ENCODE measurements around the gene BLVRB.

BLVRB gene

DNA sequence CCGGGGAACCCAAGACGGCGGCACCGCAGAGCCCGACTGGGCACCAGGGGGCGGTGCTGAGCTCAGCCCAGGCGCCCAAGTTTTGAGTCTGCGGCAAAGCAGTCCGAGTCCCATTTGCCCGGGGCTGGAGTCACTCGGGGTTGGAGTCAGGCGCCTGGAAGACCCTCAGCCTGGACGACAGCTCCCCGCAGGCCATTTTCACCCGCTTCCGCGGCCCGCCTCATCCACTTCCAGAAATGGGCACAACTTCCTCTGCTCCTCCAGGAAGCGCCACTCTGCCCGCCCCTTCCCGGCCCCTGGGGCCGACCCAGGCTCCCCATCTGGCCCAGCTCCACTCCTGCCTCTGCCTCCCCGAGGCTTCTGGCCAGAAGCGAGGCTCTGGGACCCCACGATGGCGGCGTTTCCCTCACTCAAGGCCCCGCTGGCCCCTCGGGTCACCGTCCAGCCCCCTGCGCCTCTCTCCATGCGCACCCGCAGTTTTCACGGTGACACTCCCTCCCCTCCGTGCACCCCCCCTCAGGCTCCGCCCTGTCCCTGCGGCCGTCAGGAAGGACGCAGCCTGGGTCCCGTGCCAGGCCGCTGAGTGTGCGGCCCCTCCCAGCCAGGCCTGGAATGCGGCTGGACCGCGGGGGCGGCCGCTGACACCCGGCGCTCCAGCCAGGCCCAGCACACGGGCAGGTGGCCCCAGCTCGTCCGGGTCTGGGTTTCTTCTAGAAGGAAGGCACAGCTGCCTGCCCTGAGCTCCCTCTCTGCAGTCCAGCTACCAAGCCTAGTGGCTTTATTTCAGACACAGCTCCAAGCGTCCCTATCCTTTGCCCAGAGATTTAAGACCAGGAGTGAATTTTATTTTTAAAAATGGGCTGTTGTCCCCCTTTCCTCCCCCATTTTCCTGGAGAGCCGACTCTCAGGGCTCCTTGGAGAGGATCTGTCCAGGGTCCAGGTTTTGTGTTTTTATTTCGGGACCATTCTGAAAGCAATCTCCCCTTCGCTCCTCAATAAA lies 44.5 kb downstream of the BLVRB start:
- DNase-seq = peak; percentile 83
- Histone ChIP-seq H3K27ac (ENCODE audit: low read length) (peak overlapping the region; percentile 80), H3K4me2 (ENCODE audit: low read depth, low read length) (peak overlapping the region; percentile 95), H3K9me3 (replicated peaks; ENCODE audit: insufficient read depth, low read length) (no peaks in the 10 kb centered on the region), H3K4me1 (ENCODE audit: low read length) (peaks cover 7% of the 10 kb centered on the region), H3K4me3 (ENCODE audit: low read length) (peak overlapping the region; percentile 79), H3K79me2 (ENCODE audit: low read length) (peaks cover 4% of the 10 kb centered on the region), H2AFZ (ENCODE audit: low read length) (peak overlapping the region; percentile 88), H3K9me2 (replicated peaks; ENCODE audit: insufficient read depth, low read length) (no peaks in the 10 kb centered on the region), H3K9ac (ENCODE audit: low read length) (peak overlapping the region; percentile 78), H3F3A (ENCODE audit: insufficient read depth, low read length) (peaks cover 5% of the 10 kb centered on the region), H3K27me3 (replicated peaks; ENCODE audit: insufficient read depth, low read length) (no peaks in the 10 kb centered on the region; the same call in 1 of the 2 replicates), H3K36me3 (replicated peaks; ENCODE audit: insufficient read depth, low read length) (no peaks in the 10 kb centered on the region), H4K20me1 (ENCODE audit: insufficient read depth, low read length) (no peaks in the 10 kb centered on the region)
- TF ChIP-seq, protein P1, sequence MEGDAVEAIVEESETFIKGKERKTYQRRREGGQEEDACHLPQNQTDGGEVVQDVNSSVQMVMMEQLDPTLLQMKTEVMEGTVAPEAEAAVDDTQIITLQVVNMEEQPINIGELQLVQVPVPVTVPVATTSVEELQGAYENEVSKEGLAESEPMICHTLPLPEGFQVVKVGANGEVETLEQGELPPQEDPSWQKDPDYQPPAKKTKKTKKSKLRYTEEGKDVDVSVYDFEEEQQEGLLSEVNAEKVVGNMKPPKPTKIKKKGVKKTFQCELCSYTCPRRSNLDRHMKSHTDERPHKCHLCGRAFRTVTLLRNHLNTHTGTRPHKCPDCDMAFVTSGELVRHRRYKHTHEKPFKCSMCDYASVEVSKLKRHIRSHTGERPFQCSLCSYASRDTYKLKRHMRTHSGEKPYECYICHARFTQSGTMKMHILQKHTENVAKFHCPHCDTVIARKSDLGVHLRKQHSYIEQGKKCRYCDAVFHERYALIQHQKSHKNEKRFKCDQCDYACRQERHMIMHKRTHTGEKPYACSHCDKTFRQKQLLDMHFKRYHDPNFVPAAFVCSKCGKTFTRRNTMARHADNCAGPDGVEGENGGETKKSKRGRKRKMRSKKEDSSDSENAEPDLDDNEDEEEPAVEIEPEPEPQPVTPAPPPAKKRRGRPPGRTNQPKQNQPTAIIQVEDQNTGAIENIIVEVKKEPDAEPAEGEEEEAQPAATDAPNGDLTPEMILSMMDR (IDR thresholded peaks at IDR 0.05; ENCODE audit: low read length) = peak; percentile 92
- TF ChIP-seq EZH2 (optimal IDR thresholded peaks at IDR 0.05; ENCODE audit: low read depth, low read length) (no peak), EZH2phosphoT487 (IDR thresholded peaks at IDR 0.05; ENCODE audit: low read length) (no peak)

DNA sequence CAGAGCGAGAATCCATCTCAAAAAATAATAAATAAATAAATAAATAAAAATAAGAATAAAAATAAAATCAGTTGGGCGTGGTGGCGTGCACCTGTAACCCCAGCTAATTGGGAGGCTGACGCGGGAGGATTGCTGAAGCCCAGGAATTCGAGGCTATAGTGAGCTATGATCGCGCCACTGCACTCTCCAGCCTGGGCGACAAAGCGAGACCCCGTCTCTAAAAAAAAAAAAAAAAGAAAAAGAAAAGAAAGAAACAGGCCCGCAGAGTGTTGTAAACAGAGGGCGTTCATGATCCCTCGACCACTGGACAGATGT lies 45.1 kb downstream of the BLVRB start:
- no peak for DNase-seq
- H3K4me1 ChIP-seq (ENCODE audit: low read length) = peaks cover 7% of the 10 kb centered on the region
- peaks cover 4% of the 10 kb centered on the region for H3K79me2 ChIP-seq (ENCODE audit: low read length)
- H3K36me3 ChIP-seq (replicated peaks; ENCODE audit: insufficient read depth, low read length) = no peaks in the 10 kb centered on the region
- no peaks in the 10 kb centered on the region for H3K9me3 ChIP-seq (replicated peaks; ENCODE audit: insufficient read depth, low read length)
- H3K27ac ChIP-seq (ENCODE audit: low read length) = peak overlapping the region; percentile 80; the same call in 1 of the 2 replicates
- peak overlapping the region; percentile 78; the same call in 1 of the 2 replicates for H3K9ac ChIP-seq (ENCODE audit: low read length)
- H3K9me2 ChIP-seq (replicated peaks; ENCODE audit: insufficient read depth, low read length) = no peaks in the 10 kb centered on the region
- no peak for TF ChIP-seq EZH2phosphoT487 (IDR thresholded peaks at IDR 0.05; ENCODE audit: low read length)
- no peak for TF ChIP-seq EZH2 (optimal IDR thresholded peaks at IDR 0.05; ENCODE audit: low read depth, low read length)
- TF ChIP-seq, protein P1 (IDR thresholded peaks at IDR 0.05; ENCODE audit: low read length) = no peak
- H2AFZ ChIP-seq (ENCODE audit: low read length) = peak overlapping the region; percentile 88
- H3F3A ChIP-seq (ENCODE audit: insufficient read depth, low read length) = peaks cover 5% of the 10 kb centered on the region
- H3K27me3 ChIP-seq (replicated peaks; ENCODE audit: insufficient read depth, low read length) = no peaks in the 10 kb centered on the region; the same call in 1 of the 2 replicates
- H3K4me2 ChIP-seq (ENCODE audit: low read depth, low read length) = peak overlapping the region; percentile 95; the same call in 1 of the 2 replicates
- no peaks in the 10 kb centered on the region for H4K20me1 ChIP-seq (ENCODE audit: insufficient read depth, low read length)
- peak overlapping the region; percentile 79 for H3K4me3 ChIP-seq (ENCODE audit: low read length)

DNA sequence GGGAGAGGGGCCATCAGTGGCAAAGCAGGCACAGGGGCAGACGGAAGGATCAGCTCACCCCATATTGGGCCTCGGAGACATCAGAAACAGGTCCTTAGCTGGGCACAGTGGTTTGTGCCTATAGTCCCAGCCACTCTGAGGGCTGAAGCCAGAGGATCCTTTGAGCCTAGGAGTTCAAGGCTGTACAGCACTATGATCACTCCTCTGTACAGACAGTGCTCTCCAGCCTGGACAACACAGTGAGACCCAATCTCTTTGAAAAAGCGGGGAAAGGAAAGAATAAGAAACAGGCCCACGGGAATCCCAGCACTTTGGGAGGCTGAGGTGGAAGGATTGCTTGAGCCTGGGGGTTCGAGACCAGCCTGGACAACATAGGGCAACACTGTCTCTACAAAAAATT lies 45.8 kb downstream of the BLVRB start:
- H2AFZ ChIP-seq (ENCODE audit: low read length) = no peak overlapping the region
- TF ChIP-seq EZH2 (optimal IDR thresholded peaks at IDR 0.05; ENCODE audit: low read depth, low read length) (no peak), EZH2phosphoT487 (IDR thresholded peaks at IDR 0.05; ENCODE audit: low read length) (no peak)
- TF ChIP-seq, protein P1 (IDR thresholded peaks at IDR 0.05; ENCODE audit: low read length) = no peak
- H3K9ac ChIP-seq (ENCODE audit: low read length) = no peak overlapping the region
- no peak for DNase-seq
- H3K9me3 ChIP-seq (replicated peaks; ENCODE audit: insufficient read depth, low read length) = no peaks in the 10 kb centered on the region
- H3K36me3 ChIP-seq (replicated peaks; ENCODE audit: insufficient read depth, low read length) = no peaks in the 10 kb centered on the region
- peaks cover 5% of the 10 kb centered on the region for H3F3A ChIP-seq (ENCODE audit: insufficient read depth, low read length)
- H3K4me1 ChIP-seq (ENCODE audit: low read length) = peaks cover 4% of the 10 kb centered on the region
- no peaks in the 10 kb centered on the region; the same call in 1 of the 2 replicates for H3K27me3 ChIP-seq (replicated peaks; ENCODE audit: insufficient read depth, low read length)
- no peak overlapping the region for H3K4me3 ChIP-seq (ENCODE audit: low read length)
- H3K4me2 ChIP-seq (ENCODE audit: low read depth, low read length) = no peak overlapping the region
- no peaks in the 10 kb centered on the region for H4K20me1 ChIP-seq (ENCODE audit: insufficient read depth, low read length)
- no peak overlapping the region for H3K27ac ChIP-seq (ENCODE audit: low read length)
- H3K9me2 ChIP-seq (replicated peaks; ENCODE audit: insufficient read depth, low read length) = no peaks in the 10 kb centered on the region
- H3K79me2 ChIP-seq (ENCODE audit: low read length) = peaks cover 4% of the 10 kb centered on the region
